Tibial nerve (tissue), 4 donors: Measurements from ENCODE around the gene NAGLU. TPM values are rescaled to one million over a fixed set of nuclear protein-coding genes. Genes with fewer than 3 reads are reported as not detected.
A peak's percentile ranks its signal among the peaks of the same experiment; 100 is the strongest.

Experiments used
- DNase-seq, 2 donors: peaks; one replicate each; pipeline ENCODE4 v3.0.0-alpha.2; 2019; ENCODE audit warnings: low spot score in 2 of 2
- H3K27ac ChIP-seq, 4 donors: fragments of 200-600 bp; sonication (generic) in 3 of 4; one replicate each; pipeline ENCODE4 v1.5.1; 2017 to 2019; ENCODE audit warnings: mild to moderate bottlenecking in 1 of 4
- H3K27me3 ChIP-seq, 2 donors: fragments of 200-600 bp; sonication (generic) in 1 of 2; one replicate each; pipeline versions ENCODE4 v1.5.1 to v1.6.0; 2017 to 2019
- H3K36me3 ChIP-seq, 3 donors: fragments of 200-600 bp; sonication (generic); one replicate each; pipeline ENCODE4 v1.5.1; 2018 to 2019
- H3K4me1 ChIP-seq, 4 donors: fragments of 200-600 bp; sonication (generic) in 3 of 4; one replicate each; pipeline ENCODE4 v1.5.1; 2017 to 2019
- H3K4me3 ChIP-seq, 4 donors: fragments of 200-600 bp; sonication (generic) in 3 of 4; one replicate each; pipeline ENCODE4 v1.5.1; 2017 to 2019; ENCODE audit warnings: mild to moderate bottlenecking in 1 of 4, moderate library complexity in 1 of 4
- H3K9me3 ChIP-seq, 4 donors: fragments of 200-600 bp; sonication (generic) in 3 of 4; one replicate each; pipeline ENCODE4 v1.5.1; 2017 to 2019
- CTCF ChIP-seq, 5 experiments: fragments of 200-600 bp in 3 of 5; fragments of 450-650 bp in 2 of 5; sonication (generic) in 3 of 5; IDR thresholded peaks; one replicate each; pipeline ENCODE4 v1.5.1; 2016 to 2019; ENCODE audit warnings: antibody characterized with exemption in 5 of 5, mild to moderate bottlenecking in 3 of 5, moderate library complexity in 2 of 5
- EP300 ChIP-seq, 2 donors: sonication (generic); formaldehyde crosslinking; IDR thresholded peaks; one replicate each; pipeline ENCODE4 v1.6.1; 2017; ENCODE audit warnings: antibody characterized with exemption in 2 of 2, mild to moderate bottlenecking in 1 of 2
- POLR2A ChIP-seq, 2 donors: fragments of 450-650 bp; IDR thresholded peaks; one replicate each; pipeline ENCODE4 v1.6.1; 2017; ENCODE audit warnings: antibody characterized with exemption in 2 of 2, mild to moderate bottlenecking in 2 of 2, moderate library complexity in 2 of 2
- WGBS, 2 donors: methylation state at CpG; one replicate each; pipeline ENCODE4 v1.1.5; 2018; 5-methylcytosine and 5-hydroxymethylcytosine counted together
- total RNA-seq, 4 donors: library from RNA; depleted of rRNA; stranded (reverse); fragments of >200 nt; gene quantifications; one replicate each; pipeline ENCODE4 v1.1.0, GENCODE V29; 2016

NAGLU gene
- total RNA-seq, 4 donors from 2014 or later: 52.3 to 115 (median 67.3) TPM

DNA sequence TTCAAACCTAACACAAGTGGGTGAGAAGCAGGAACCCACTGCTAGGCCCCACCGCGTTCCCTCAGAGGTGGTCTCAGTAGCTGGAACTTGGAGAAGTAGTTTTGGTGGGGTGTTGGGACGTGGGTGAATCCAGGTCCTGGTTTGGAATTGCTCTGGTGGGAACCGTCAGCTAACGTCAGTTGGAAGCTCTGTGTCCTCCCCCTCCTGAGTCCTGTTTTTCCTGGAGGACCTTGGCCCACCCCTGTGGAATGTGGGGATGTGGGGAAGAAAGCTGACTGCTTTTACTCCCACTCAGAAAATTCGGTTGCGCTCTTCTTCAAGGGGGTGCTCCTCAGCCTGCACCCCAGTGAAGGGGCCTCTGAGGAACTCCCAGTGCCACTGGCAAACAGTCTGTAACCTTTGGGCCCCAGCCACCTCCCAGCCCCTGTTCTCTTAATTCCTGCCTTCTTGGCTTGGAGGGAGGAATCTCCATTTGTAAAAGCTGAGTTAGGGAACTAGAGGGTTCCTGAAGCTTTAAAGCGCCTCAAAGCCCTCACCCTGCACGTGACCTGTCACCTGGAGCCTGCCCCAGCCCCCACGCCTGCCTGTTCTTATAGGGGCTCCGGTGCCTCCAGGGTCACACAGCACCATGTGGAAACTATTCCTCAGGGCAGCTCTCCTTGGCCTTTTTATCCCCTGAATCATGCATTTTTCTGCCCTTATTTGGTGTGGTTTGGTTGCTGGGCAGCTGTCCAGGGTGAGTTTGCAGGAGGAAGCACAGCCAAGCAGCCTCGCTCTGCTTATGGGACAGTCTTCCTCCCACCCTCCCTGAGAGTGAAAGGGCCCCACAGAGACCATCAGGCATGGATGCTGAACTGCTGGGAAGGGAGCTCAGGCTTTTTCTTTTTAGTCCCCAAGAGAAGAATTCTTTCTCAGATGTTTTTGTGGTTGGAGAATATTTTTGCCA, 16.2 kb upstream of the NAGLU start:
- TF ChIP-seq POLR2A (IDR thresholded peaks at IDR 0.05) (peak in 1 of 2 donors; percentile 42), CTCF (IDR thresholded peaks at IDR 0.05) (peak in 1 of 5 experiments; percentile 23), EP300 (IDR thresholded peaks at IDR 0.05) (peak; percentile 64 to 95)
- Histone ChIP-seq H3K27ac (peak overlapping the region; percentile 85 to 94 (median 90)), H3K27me3 (no peaks in the 10 kb centered on the region), H3K4me1 (peaks cover 5 to 85% (median 65%) of the 10 kb centered on the region in 4 donors), H3K9me3 (no peaks in the 10 kb centered on the region), H3K36me3 (peaks cover 0 to 8% (median 0%) of the 10 kb centered on the region in 3 donors), H3K4me3 (peak overlapping the region in 1 of 4 donors; percentile 8)
- 3 to 10% methylated on average over 12 of the region's 12 CpGs for WGBS, 2 donors
- DNase-seq: peak; percentile 96 to 98

- Histone ChIP-seq H3K27me3 (no peaks in the 10 kb centered on the region), H3K36me3 (peaks cover 0 to 5% (median 0%) of the 10 kb centered on the region in 3 donors), H3K9me3 (no peaks in the 10 kb centered on the region), H3K4me1 (peaks cover 5 to 89% (median 65%) of the 10 kb centered on the region in 4 donors), H3K27ac (peak overlapping the region; percentile 85 to 94 (median 90)), H3K4me3 (peak overlapping the region in 1 of 4 donors; percentile 8)
- TF ChIP-seq EP300 (IDR thresholded peaks at IDR 0.05) (no peak), CTCF (IDR thresholded peaks at IDR 0.05) (no peak), POLR2A (IDR thresholded peaks at IDR 0.05) (no peak)
- 5 to 20% methylated on average over 9 of the region's 9 CpGs for WGBS, 2 donors
- no peak for DNase-seq
Observed at GRCh38 chr17:42520540-42520951, 15.5 kb upstream of the NAGLU start.

DNA sequence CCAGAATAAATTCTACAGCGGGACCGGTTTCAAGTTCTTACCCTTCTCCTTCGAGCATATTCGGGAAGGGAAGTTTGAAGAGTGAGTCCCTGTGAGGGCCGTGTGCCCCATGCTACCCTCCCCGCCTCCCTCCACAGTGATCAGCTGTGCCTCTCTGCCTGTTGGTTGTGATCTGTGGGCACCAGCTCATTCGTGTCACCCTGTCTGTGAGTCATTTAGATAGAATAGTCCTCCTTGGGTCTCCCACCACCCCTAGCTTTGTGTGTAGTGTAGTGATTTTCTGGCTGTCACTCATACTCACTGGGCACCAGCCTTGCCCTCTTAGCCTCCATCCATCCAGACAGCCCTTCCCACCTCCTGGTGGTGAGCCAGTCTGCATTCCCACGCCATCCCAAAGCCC, 15.0 kb upstream of the NAGLU start:
- Histone ChIP-seq H3K36me3 (peaks cover 0 to 3% (median 0%) of the 10 kb centered on the region in 3 donors), H3K9me3 (no peaks in the 10 kb centered on the region), H3K27ac (peak overlapping the region; percentile 85 to 94 (median 90)), H3K4me1 (peaks cover 5 to 90% (median 65%) of the 10 kb centered on the region in 4 donors), H3K4me3 (peak overlapping the region in 1 of 4 donors; percentile 8), H3K27me3 (no peaks in the 10 kb centered on the region)
- WGBS, 2 donors: 11 to 26% methylated on average over 8 of the region's 8 CpGs
- TF ChIP-seq POLR2A (IDR thresholded peaks at IDR 0.05) (no peak), EP300 (IDR thresholded peaks at IDR 0.05) (no peak), CTCF (IDR thresholded peaks at IDR 0.05) (no peak)
- DNase-seq: no peak

DNA sequence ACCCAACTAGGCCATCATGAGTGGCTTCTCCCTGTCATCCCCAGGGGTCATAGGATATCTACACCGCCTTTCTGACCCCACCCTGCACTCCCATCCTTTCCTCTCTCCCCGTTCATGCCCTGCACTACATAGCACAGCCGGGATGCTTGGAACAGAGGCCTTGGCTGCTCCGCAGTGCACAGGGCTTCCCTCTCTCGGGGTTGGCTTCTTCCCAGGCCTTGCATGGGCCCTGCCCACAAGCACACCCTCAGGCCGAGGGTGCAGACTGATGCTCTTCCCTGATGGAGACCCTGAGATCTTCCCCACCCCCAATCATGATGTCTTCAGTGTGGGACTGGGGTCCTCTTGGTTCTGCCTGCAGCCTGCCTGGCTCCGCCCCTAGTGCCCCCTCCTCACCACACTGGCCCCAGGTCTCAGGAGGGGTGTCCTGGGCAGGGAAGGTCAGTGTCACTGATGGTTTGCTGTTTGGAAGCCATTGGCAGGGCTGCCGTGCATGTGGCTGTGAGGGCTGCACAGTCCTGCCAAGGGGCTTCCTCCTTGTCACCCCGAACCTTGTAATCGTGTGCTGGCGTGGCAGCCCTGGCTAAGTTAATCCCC, 14.3 kb upstream of the NAGLU start:
- 32 to 36% methylated on average over 8 to 10 of the region's 11 CpGs for WGBS, 2 donors
- Histone ChIP-seq H3K27me3 (no peaks in the 10 kb centered on the region), H3K36me3 (no peaks in the 10 kb centered on the region), H3K27ac (peak overlapping the region; percentile 85 to 94 (median 90)), H3K4me1 (peaks cover 5 to 90% (median 65%) of the 10 kb centered on the region in 4 donors), H3K4me3 (no peak overlapping the region), H3K9me3 (no peaks in the 10 kb centered on the region)
- no peak for TF ChIP-seq CTCF (IDR thresholded peaks at IDR 0.05)
- TF ChIP-seq POLR2A (IDR thresholded peaks at IDR 0.05): no peak
- no peak for TF ChIP-seq EP300 (IDR thresholded peaks at IDR 0.05)
- no peak for DNase-seq
